Measurements from ENCODE around the gene CHCHD4.
A peak's percentile ranks its signal among the peaks of the same experiment; 100 is the strongest.

The CHCHD4 gene

GRCh38 chr3:14124615-14125192, at the start of gene CHCHD4, which contains the start of gene TMEM43:
Gene CHCHD4 (minus strand): TSS chr3:14124870. CDS start chr3:14124676, 194 bp downstream.
Gene TMEM43 (plus strand): TSS chr3:14125052. CDS start chr3:14125194, 142 bp downstream.
- peak; percentile 94 to 97 for DNase-seq

DNA sequence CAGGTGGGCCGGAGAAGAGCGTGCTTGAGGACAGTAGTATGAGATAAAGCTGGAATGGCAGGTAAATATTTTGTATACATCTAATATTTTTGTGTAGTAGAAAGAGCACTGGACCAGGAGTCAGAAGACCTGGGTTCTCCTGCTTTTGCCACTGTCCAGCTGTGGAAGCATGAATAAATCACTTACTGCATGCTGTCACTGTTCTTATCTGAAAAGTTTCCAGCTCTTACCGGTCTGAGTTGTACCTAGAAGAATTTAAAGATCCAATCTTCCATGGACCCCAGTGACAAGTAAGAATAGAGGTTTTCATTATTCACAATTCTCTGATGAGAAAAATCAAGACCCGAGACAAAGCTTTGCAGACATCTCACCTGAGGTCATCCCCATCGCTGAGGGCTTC, 47.8 kb upstream of the CHCHD4 start:
- no peak for DNase-seq

DNA sequence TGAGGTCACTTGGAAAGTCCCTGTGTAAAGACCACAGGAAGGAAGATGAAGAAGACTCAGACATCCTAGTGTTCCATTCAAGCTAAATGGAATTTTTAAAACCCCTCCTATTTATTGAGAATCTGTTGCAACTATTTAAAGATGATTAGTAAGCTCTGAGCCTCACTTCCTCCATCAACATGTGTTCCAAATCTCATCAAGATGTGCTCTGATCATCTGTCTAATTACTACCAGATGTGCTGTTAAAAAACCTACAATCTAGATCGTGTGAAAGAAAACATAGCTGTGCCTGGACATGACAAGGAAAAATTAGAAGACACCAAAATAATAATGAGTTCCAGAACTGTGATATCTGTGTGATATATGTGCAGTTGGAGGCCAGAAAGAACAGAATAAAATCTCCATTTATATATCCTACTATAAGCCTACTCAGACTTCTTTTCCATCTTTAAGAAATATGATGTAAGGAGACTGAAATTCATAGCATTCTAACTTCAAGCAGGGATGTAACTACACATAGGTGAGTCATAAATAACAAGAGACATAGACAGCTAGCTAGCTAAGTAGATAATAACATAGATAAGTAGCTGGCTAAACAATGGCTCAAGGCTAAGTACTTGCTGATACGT, 46.0 kb upstream of the CHCHD4 start:
- DNase-seq, result no peak

GRCh38 chr3:14169871-14170270, 45.2 kb upstream of the CHCHD4 start:
- DNase-seq, result no peak

DNA sequence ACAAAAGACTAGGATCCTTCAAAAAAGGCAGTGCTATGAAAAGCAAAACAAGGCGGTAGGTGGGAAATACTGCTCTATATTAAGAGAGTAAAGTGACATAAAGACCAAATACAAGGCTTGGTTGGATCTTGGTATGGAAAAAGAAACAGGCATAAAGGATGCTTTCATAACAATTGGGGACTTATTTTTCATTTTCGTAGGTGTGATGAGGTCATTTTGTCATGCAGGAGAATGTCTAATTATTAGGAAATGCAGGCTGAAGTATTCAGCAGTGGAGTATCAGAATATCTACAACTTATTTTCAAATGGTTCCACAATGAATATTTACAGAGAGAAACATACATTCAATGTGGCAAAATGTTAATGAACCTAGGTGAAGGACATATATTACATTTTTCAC, 44.8 kb upstream of the CHCHD4 start:
- no peak for DNase-seq

DNA sequence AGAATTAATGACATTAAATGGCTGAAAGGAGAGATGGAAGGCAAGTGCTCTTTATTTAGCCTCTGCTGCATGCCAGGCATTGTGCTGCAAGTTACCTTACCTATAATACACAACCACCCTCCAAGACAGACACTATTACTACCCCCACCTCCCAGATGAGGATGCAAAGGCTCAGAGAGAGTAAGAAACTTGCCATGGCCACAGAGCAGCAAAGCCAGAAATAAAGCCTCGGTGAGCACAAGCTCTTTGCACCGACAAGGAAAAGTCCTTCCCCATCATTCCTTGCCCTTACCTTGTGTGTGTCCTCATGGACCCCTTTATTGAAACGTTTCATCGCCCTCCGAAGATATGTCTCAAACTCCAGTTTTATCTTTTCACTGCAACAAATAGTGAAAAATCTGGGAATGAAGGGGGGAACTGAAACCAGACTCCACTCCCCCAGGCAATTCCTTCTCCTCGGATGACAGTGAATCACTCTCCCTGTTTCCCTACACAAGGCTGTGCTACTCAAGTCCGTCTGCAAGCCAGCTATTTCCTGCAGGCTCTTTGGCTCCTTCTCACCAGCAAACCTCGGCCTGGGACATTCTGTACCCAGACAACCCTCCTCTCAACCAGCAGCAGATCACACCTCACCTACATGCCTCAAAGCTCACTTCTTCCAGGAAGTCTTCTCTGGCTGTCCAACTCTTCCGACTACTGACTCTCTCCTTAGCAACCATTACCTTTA, 42.4 kb upstream of the CHCHD4 start:
- DNase-seq, result no peak

GRCh38 chr3:14162178-14162577, 37.5 kb upstream of the CHCHD4 start:
- DNase-seq, result no peak

DNA sequence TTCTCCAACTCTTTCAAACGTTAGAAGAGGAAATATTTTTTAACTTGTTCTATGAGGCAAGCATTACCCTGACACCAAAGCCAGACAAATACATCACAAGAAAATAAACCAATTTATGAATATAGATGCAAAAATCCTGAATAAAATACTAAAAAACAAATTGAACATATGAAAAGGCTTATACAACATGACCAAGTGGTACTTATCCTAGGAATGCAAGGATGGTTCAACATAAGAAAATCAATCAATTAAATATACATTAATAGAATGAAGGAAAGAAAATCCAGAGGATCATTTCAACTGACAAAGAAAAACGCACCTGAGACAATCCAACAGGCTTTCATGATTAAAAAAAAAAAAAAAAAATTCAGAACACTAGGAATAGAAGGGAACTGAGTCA, 36.6 kb upstream of the CHCHD4 start:
- DNase-seq, result no peak

DNA sequence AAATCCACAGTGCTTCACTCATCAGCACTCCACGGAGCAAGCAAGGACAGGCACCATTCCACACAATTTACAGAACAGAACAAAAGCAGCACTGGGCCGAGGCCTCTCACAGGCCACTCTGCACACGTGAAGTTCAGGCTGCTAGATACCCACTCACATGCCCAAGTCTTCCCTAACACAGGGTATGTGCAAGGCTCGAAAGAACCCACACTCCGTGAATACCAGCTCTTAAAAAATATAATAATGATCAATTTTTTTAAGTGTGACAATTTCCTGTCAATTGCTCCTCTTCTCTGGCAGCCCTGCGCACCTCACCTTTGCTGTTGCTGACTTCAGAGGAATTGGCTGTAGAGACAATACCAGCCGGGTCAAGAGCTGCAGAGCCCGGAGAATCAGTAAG, 34.8 kb upstream of the CHCHD4 start:
- no peak for DNase-seq

GRCh38 chr3:14158370-14158769, 33.7 kb upstream of the CHCHD4 start:
- DNase-seq, result no peak

- DNase-seq, result no peak
These were observed 33.3 kb upstream of the CHCHD4 start for GRCh38 chr3:14157951-14158350.

GRCh38 chr3:14156843-14157561, 32.3 kb upstream of the CHCHD4 start:
- DNase-seq, result no peak

DNA sequence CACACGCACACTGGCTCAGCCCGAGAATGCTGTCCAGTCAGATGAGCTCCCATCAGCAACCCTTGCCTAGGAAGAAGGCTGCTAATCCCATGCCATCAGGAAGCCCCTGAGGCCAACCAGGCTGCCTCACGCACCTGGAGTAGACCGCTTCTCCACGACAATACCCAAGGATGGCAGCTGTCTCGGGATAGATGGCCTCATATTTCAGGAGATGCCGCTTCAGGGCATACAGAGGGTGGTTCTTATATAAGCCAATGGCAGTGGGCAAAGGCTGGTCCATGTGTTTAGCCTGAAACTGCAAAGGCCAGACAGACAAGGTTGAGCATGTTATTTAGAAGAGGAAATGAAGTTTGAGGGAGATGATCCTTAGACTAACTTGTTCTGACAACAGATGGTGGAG, 31.5 kb upstream of the CHCHD4 start:
- no peak for DNase-seq

- no peak for DNase-seq
These were observed 30.3 kb upstream of the CHCHD4 start for GRCh38 chr3:14154895-14155440.

GRCh38 chr3:14154276-14154675, 29.6 kb upstream of the CHCHD4 start:
- no peak for DNase-seq

DNA sequence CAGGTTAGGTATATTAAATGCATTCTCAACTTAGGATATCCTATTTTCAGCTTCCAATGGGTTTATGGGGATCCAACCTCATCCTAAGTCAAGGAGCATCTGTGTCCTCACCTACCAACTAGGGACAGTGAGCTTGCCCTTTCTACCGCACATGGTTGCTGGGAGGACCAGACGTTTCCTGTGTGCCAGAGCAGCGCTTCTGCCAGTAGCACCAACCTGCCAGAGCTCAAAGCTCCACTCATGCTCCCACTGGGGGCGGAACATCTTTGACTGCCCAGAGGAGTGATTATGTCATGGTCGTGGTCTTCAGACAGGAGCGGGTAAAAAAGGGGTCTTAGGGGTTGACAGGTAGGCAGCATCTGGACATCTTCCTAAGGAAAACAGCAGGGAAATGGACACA, 29.0 kb upstream of the CHCHD4 start:
- no peak for DNase-seq

GRCh38 chr3:14152963-14153355, 28.3 kb upstream of the CHCHD4 start:
- no peak for DNase-seq

DNA sequence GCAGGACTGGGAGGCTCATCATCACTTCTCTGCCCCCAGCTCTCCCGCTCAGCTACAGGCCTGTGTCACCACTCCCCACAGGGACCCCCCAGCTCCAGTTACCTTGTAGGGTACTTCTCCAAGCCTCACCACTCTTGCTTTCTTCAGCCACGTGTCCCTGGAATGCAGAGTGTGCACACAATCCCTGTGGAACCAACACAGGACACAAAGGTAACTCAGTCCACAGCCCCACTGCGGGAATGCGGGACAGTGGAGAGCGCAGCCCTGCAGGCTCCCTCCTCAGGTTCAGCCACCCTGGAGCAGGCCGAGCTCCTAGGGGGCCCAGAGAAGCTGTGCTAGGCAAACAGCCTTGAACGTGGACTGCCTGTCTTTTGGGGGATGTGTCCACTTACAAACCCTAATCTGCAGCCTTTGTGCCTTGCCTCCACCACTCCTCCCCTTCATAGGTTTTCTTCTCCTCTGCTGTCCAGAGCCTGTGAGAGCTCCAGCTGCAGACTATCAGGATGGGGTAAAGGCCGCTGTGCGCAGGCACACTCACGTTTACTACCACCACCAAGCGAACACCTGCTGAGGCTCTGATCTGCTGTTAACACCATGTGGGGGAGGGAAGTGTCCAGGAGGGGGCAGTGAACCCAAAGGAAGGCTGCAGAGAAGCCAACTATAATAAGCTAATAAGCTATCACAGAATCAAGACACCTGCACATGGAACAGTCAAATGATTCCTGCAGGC, 27.7 kb upstream of the CHCHD4 start:
- no peak for DNase-seq

DNA sequence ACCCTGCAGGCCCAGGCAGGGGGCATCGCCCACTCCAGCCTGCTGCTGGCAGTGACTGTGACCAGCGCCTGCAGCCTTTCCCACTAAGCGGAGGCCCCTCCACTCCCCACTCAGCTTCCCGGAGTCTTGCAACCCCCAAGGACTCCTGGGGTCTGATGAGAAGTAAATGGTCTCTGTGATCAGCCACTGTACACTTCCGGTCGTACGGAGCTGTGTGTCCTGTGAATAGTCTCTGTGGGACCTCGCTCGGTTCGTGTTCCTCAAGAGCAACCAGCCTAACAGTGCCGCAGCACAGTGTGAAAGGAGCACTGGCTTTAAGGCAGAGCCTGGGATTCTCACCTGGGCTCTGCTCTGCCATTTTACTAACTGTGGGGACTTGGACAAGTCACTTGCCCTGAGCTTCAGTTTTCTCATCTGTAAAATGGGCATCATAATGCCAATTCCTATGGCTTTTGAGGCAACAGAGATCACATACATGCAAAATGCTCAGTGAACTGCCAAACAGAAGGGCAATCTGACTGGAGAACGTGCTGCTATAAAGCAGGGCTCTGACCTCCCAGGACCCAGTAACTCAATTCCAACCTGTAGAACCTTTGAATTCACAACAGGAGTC, 26.9 kb upstream of the CHCHD4 start:
- DNase-seq, result no peak

- DNase-seq, result no peak
These were observed 26.0 kb upstream of the CHCHD4 start for GRCh38 chr3:14150491-14151230.

DNA sequence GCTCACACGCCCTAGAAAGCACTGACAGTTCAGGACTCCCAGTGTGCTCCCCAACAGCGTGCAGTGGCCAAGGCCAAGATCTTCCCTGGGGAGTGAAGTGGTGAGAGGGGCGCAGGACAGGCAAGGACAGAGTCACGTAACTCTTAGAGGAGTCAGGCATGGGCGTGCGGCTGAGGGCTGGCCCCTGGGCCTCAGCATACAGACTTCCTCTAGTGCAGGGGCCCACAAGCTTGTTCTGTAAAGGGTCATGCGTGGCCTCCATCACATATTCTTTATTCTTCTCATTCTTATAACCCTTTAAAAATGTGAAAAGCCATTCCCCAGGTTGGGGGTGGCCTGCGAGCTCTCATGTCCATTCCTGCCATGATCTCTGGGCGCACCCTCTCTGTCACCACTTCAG, 25.4 kb upstream of the CHCHD4 start:
- no peak for DNase-seq

All from activated T-cell treated with anti-CD3 and anti-CD28 coated beads, Interleukin-2, amount 50 U/mL, for 48 hours (primary cell).